ENCODE results near the gene STK38L.

DNA sequence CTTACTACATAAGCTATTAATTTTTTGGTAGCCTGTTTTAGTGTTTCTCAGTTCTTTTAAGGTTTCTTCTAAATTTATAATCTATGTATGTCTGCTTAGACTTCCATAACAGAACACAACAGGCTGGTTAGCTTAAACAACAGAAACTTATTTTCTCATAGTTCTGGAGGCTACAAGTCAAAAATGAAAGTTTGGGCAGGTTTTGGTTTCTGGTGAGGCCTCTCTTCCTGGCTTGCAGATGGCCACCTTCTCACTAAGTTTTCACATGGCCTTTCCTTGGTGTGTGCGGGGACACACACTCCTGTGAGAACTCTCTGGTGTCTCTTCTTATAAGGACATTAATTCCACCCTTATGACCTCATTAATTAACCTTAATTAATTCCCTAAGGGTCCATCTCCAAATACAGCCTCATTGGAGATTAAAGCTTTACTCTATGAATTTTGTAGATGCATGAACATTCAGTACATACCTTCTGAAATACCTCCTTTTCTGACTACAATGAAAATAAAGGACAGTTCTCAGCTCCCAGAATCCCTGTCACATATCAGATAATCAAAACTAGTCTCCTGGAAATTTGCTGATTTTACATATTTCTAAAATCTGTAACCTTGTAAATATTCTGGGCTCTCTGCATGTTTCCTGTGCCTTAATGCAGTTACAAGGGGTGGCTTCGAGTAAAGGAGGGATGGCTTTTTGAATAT is 65.4 kb downstream of the STK38L start:
- TF ChIP-seq POLR2AphosphoS5 (IDR thresholded peaks at IDR 0.05) (no peak), CTCF (IDR thresholded peaks at IDR 0.05) (no peak), EP300 (IDR thresholded peaks at IDR 0.05) (no peak), POLR2A (IDR thresholded peaks at IDR 0.05) (no peak)
